Non-pigmented ciliary epithelial cell (primary cell): ENCODE data around the gene CHRFAM7A.
"Not testable (repeated sequence)": the region's sequence is repeated elsewhere in the genome, so short reads cannot be mapped to it uniquely, and the experiment has no call there.

Source experiments
- DNase-seq: peaks from one replicate; pipeline ENCODE4 v3.0.0-alpha.2; 2010; ENCODE audit warnings: low read depth

CHRFAM7A gene

DNA sequence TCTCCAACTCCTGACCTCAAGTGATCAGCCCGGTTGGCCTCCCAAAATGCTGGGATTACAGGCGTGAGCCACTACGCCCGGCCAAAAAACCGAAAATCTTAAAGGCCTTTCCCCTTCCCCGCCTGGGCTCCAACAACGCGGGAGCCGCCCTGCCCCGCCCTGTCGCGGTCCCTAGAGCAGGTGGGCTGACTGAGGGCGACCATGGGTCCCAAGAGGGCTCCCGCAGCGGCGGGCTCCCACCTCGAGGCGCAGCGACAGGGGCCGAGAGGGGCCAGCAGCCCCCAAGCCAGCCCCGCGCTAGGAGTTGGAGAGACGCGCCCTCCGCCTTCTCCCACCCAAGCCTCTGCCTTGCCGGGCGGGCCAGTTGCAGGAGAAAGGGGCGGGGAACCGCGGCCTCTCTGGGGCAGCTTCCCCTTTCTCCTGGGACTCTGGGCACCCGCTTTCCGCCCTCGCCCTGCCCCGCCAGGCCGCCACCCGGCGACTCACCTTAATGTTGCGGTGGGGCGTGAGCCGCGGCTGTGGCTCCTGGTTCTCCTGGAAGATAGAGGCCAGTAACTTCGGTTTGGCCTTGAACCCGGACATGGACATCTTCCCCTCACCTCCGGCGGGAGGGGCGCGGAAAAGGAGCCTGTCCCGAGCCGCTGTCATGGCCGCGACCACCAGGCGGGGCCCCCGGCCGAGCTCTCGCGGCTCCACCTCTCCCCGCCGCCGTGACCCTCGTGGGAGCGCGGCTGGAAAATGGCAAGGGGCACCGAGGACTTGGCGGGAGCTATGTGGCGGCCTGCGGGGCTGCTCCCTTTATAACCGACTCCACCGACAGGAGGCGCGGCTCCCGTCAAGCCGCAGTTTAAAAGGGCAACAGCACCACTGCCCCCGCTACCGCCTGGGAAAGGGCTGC, at the start of gene CHRFAM7A:
Gene CHRFAM7A, minus strand, starts transcription at position 775 of the 898 bp plus-strand sequence. CDS start 10,189 bp downstream, outside the sequence.
- DNase-seq, result not testable (repeated sequence)

DNA sequence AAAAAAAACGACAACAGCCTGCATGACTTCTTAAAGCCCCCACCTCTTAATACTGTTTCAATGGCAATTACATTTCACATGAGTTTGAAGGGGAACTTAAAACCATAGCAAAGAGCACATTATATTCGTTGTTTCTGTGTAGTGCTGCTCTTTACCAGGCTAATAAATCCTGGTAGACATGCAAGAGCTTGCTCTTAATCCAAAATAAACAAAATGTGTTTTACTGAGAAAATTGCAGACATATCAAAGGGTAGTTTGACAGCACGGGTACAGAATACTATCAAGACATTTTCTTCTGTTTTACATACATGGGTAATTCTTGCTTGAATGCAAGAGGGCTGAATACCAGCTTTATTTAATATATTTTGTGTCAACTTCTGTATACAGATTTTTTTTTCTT, 45.0 kb upstream of the CHRFAM7A start:
- not testable (repeated sequence) for DNase-seq

DNA sequence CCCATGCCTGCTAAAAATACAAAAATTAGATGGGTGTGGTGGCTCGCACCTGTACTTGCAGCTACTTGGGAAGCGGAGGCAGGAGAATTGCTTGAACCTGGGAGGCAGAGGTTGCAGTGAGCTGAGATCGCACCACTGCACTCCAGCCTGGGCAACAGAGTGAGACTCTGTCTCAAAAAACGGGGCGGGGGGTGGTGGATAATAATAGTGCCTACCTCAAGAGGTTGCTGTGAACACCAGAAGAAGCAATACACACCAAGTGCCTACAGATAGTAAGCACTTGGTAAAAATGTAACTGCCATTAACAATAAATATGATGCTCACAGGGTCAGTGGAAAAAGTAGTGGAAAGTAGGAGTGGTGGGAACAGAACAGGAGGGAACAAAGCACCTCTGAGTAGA, 42.5 kb upstream of the CHRFAM7A start:
- DNase-seq, result not testable (repeated sequence)

DNA sequence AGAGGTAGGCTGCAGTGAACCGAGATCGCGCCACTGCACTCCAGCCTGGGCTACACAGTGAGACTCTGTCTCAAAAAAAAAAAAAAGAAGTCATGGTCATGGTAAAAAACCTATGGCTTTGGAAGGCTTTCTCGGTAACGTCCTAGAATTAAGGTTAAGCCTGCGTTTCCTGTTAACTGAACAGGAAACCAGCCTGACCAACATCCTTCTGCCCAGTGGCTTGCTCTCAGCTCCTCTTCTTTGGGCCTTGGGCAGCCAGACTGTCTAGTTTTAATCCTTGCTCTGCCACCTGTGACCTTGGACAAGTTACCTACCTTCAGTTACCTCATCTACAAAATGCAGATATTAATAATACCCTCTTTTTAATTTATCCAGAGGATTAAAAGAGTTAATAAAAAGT, 27.4 kb upstream of the CHRFAM7A start:
- not testable (repeated sequence) for DNase-seq

DNA sequence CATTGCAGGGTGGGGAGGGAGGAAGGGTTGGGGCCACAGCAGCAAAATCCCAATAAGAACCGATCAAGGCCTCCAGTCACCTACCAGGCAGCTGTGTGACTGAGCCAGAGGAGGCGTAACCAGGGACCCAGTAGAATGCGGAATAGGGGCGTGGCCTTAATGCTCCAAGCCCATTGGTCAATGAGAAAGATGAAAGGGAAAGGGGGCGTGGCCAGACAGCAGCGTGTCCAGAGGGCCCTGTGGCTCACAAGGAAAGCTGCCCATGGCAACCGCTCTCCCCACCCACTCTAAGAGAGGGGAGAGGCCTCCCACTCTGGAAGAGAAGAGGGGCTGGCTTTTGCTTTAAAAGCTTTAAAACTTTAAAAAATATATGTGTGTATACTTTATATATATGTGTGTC, 20.8 kb upstream of the CHRFAM7A start, which contains the start of gene GOLGA8R:
Gene GOLGA8R, minus strand, starts transcription at position 101 of the 400 bp plus-strand sequence. Its CDS starts 98 bp downstream, at position 3.
- DNase-seq, result not testable (repeated sequence)

DNA sequence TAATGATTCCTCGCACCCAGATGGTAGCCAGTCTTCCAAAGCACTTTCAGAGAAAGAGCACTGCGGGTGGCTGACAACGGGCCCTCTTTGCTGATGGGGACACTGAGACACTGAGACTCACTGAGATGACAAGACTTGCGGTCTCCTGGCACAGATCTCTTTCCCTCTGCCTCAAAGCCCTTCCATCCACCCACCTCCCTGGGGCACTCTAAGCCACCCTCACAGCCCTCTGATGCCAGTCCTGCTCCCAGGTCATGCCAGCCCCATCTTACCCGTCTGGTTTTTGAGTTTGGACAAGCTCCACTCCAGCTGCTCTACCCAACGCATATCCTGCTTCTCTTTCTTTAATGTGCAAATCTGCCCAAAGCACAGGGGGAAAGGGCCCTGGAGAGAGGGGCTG, 14.3 kb upstream of the CHRFAM7A start:
- not testable (repeated sequence) for DNase-seq

DNA sequence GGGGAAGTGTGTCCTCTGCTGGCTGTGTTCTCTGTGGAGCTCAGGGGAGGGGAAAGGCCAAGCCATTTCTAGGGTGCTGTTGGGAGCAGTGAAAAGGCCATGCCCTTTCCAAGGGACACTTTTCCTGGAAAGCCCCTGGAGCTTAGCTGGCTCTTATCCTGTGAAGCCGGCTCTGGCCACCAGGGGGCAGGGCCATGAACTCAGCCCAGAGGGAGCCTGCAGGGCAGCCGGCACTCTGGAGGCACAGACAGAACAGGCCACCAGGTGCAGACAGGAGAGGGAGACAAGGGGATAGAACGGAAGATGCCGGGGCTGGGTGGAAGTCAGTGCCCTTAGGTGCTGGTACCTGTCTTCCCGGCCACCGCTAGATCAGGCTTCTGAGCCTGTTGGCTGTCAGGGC, 5.6 kb upstream of the CHRFAM7A start:
- not testable (repeated sequence) for DNase-seq

DNA sequence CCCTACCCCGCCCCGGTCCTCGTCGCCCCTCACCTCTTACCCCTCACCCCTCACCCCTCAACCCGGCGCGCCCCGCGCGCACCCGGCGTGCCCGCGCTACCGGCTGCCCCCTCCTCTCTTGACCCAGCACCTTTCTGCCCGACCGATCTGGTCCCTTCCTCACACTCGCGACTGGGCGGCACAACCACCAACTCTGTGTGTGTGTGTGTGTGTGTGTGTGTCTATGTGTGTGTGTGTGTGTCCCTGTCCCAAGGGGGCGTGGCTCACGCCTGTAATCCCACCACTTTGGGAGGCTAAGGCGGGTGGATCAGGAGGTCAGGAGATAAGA, 288 bp upstream of the CHRFAM7A start:
- not testable (repeated sequence) for DNase-seq

DNA sequence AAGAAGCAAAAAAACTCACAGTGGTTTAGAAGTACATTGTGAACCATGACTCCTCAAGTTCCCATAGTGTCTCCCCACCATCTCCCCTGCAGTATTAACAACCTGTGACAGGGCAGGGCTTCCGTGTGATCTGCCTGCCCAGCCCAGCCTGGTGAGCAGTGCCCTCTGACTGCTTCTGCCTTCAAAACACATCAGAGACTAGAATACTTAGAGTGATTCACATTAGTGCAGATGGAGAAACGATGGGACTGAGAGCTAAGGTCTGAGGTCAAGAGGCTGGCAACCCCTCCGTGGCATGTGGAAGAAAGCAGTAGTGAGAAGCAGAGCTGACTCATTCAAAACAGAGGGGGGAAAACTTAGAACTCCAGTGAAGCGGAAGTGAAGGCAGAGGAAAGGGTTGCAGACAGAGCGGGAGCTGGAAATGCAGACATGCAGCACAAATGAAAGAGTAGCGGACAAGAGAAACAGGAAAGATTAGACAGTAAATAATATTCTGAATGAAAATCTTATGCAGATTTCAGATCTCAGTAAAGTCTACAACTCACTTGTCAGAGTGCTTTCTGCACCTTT, 6.9 kb downstream of the CHRFAM7A start:
- not testable (repeated sequence) for DNase-seq

DNA sequence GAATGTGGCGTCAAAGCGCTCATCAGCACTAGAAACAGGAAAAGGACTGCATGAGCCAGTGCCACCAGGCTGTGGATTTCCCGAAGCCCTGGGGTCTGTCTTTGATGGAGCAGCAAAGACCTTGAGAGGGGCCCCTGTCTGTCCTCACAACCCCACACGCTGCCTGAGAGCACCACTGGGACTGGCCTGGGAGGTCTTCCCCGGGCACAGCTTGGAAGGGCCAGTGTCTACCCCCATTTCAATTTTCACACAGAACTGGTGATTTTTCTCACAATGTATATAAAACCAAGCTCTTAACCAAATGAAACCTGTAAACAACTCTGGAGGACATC, 16.3 kb downstream of the CHRFAM7A start:
- DNase-seq, result not testable (repeated sequence)

DNA sequence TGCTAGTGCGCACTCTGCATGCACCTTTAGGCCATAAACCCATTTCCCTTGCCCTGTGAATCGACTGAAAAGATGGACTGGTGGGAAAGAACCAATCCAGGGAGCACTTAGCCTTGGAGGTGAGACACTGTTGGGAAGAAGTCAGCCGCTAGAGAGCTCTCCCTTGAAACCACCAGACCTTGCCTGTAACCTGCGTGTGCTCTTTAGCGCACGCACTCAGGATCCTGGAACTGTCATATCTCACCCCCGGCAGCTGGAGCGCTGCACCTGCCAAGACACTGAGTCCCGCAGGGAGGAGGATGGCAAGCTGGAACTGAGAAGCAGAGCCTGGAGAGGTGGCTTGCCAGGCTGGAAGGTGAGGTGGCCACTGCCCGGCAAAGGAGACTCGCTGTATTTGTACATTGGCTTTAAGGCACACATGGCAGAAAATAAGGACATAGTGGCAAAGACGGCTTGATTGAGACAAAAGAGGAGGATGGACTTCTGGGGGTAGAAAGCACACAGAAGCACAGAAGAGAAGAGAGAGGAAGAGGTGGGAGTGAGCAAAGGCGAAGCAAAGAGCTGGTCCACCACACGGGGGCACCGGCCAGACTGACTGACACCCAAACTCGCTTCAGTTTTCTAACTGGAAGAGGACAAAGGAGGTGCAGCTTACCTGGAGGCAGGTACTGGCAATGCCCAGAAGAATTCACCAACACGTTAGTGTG, 16.8 kb downstream of the CHRFAM7A start:
- not testable (repeated sequence) for DNase-seq

DNA sequence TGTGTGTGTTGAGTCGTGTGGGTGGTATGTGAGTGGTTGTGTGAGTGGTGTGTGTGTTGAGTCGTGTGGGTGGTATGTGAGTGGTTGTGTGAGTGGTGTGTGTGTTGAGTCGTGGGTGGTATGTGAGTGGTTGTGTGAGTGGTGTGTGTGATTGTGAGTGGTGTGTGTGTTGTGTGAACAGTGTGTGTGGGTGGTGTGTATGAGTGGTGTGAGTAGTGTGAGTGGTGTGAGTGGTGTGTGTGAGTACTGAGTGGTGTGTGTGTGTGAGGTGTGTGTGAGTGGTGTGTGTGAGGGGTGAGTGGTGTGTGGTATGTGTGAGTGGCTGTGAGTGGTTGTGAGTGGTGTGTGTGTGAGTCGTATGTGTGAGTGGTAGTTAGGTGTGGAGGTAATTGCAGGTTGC, 17.5 kb downstream of the CHRFAM7A start:
- DNase-seq, result not testable (repeated sequence)

DNA sequence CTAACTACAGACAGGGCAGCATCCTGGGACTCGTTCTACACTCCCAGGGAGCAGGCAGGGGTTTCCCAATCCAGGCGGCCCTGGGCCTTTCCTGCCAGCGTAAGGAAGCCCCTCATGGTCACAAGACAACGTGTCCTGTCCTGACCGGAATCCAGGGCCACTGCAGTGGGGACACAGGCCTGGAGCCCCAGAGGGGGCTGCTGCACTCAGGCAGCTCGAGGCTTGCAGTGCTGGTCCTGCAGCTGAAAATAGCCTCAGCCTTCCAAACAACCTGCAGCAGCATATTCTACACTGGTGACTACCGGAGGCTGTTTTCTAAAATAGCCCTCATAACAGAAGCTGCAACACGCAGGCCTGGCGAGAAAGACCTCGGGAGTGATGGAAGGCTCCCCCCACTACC, 18.5 kb downstream of the CHRFAM7A start:
- not testable (repeated sequence) for DNase-seq

DNA sequence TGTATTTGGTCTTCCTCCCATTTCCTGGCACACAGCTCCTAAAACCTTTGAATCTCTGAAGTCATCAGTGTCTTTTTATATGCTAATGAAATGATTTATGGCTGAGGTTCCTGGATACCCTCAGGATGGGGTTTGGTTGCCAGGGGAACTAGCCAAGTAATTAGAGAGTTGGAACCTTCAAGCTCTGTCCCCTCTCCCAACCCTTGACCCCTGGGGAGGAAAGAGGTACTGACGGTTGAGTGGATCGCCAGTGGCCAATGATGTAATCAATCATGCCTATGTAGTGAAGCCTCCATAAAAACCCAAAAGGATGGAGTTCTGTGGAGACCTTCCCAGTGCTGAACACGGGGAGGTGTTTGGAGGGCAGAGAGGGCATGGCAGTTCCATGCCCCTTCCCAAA, 25.1 kb downstream of the CHRFAM7A start:
- DNase-seq, result not testable (repeated sequence)

DNA sequence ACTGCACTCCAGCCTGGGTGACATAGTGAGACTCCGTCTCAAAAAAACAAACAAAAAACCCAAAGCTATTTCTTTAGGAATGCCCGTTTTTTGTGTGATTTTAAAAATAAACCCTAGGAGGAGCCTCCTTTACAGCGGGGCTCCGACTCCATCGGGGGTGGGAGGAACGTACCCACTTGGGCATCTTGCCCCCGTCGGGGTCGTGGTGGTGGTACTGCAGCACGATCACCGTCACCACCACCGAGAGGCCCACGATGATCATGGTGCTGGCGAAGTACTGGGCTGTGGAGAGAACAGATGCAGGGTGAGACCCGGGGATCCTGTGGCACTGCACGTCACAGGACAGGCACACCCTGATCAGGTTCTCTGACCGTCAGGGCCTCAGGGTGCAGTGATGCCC, 26.1 kb downstream of the CHRFAM7A start:
- not testable (repeated sequence) for DNase-seq

DNA sequence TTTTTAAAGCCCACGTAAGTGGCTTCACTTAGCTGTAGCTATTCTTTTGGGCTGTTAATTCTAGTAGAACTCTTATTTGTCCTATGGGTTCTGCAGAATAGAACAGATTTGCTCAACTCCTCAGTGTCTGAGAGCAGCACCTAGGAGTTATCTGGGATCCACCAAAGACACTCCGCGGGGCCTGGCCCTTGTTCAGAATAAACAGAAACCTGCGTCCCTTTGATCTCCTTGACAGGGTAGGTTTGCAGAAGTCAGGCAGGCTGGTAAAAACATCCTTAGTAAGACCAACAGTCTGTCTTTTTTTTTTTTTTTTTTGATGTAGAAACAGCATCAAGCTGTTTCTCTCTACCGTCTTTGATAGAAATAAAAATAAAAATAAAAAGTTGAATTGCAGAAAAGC, 31.9 kb downstream of the CHRFAM7A start:
- DNase-seq, result not testable (repeated sequence)

DNA sequence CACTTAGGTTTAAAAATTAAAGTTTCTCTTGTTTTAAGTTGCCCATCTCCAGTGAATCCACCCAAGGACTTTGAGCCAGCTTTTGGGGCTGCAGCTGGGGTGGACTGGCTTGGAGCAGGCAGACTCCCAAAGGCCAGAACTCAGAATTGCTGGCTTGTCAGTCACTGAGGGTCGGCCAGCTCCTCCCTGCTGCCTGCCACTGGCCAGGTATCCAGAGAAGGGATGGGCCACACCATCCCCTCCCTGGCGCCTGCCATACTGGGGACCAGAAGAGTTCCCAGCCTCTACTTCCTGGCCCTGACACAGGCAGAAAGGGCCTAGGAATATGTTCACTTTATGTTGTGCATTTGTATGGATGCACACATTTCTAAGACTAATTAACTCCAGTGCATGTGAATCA, 32.4 kb downstream of the CHRFAM7A start:
- not testable (repeated sequence) for DNase-seq

DNA sequence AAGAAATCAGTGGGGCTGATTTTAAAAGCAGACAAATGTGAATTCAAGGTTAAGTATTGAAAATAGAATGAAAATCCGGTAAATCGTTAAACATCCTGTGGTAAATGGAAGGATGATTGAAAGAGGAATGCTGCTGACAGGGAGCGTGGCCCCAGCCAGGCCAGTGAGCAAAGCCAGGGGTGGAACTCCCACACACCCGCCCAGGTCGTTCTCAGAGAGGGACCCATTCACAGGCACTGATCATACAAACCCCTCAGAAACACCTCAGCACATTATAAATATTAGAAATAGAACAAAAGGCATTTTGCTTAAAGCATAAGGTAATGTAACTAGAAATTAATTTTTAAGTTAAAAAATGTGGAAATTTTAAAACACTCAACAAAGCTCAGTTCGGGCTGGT, 38.3 kb downstream of the CHRFAM7A start:
- DNase-seq, result not testable (repeated sequence)

DNA sequence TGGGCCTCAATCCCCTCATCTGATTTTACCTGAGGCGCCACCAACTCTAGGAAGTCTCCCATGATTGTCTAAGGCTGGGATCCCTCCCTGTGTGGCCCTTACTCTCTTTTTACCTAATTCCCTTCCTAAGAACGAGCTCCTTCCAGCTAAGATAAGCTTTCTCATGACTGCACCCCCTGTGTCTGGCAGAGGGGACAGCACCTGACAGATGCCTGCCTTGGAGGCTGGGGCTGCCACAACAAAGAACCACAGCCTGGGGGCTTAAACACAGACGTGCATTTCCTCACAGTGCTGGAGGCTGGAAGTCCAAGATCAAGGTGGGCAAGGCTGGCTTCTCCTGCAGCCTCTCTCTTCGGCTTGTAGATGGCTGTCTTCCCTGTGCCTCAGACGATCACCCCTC, 43.5 kb downstream of the CHRFAM7A start:
- DNase-seq, result not testable (repeated sequence)

DNA sequence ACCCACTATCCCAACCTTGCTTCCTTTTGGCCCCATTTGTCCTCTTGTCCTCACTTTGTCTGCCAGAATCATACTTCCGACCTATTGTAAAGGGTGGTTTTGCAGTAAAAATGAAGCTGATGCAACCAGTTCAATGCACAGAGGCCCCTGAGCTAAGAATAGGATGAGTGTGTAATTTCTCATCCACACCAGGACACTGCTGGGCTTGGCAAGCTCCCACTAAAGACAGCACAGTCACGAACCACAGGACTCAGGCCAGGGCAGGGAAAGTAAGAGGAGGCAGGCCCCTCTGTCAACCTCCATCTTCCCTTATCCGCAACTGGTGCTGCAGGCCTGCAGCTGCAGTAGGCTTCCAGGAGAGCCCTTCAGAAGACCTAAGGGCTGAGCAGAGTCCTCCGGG, 56.8 kb downstream of the CHRFAM7A start:
- DNase-seq, result not testable (repeated sequence)

DNA sequence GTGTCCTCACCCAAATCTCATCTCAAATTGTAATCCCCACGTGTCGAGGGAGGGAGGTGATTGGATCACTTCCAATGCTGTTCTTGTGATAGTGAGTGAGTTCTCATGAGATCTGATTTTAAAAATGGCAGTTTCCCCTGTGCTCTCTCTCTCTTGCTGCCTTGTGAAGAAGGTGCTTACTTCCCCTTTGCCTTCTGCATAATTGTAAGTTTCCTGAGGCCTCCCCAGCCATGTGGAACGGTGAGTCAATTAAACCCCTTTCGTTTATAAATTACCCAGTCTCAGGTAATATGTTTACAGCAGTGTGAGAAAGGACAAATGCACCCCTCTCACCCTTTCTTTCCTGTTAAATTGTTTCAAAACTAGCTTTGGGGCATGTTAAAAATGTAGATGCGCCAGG, 59.2 kb downstream of the CHRFAM7A start:
- DNase-seq, result not testable (repeated sequence)

DNA sequence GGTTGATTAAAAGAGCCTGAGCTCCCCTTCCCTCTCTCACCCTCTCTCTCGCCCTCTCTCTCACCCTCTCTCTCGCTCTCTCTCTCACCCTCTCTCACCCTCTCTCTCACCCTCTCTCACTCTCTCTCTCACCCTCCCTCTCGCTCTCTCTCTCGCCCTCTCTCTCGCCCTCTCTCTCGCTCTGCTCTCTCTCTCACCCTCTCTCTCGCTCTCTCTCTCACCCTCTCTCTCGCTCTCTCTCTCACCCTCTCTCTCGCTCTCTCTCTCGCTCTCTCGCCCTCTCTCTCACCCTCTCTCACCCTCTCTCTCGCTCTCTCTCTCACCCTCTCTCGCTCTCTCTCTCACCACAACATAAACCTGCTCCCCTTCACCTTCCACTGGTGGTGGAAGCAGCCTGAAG, 67.2 kb downstream of the CHRFAM7A start:
- DNase-seq, result not testable (repeated sequence)

DNA sequence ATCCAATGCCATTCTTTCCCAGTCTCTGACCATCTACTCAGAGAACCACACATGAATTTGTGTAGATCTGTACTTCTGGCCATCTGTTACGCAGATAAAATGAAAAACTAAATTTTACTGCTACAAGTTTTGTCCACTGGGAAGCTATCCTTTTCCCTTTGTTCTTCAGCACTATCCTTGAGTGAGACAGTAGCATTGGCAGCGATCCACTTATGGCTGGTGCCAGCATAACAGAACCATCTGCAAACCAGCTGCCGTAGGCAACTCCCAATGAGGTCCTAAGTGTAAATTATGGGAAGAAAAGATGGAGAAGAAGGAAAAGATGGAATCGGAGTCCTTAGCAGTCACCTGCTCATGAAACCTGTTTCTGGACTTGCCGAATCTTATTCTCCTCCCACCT, 72.3 kb downstream of the CHRFAM7A start:
- DNase-seq, result not testable (repeated sequence)
